Neutrophil (primary cell): Measurements from ENCODE around the gene WIPF3.
A peak's percentile ranks its signal among the peaks of the same experiment; 100 is the strongest.

ENCODE experiments used
- H3K27ac ChIP-seq: fragments of 200-600 bp; sonication (generic); 2 replicates; pipeline ENCODE4 v1.5.1; 2016; ENCODE audit warnings: mild to moderate bottlenecking, moderate library complexity
- H3K27me3 ChIP-seq: fragments of 200-600 bp; sonication (generic); 2 replicates; pipeline ENCODE4 v1.6.0; 2016; ENCODE audit warnings: mild to moderate bottlenecking
- H3K36me3 ChIP-seq: fragments of 200-600 bp; sonication (generic); 2 replicates; pipeline ENCODE4 v1.5.1; 2017
- H3K4me1 ChIP-seq, 2 experiments: fragments of 200-600 bp in 1 of 2; sonication (generic) in 1 of 2; 1 replicate in 1 of 2; 2 replicates in 1 of 2; pipeline versions ENCODE4 v1.5.1 to v1.6.1; 2013 to 2016; ENCODE audit warnings: low read depth in 1 of 2, low read length in 1 of 2, mild to moderate bottlenecking in 1 of 2, moderate library complexity in 1 of 2; ENCODE audit not compliant: control insufficient read depth in 1 of 2, insufficient read depth in 1 of 2
- H3K4me3 ChIP-seq, 2 experiments: fragments of 200-600 bp in 1 of 2; sonication (generic) in 1 of 2; 1 replicate in 1 of 2; 2 replicates in 1 of 2; pipeline ENCODE4 v1.5.1; 2013 to 2016; ENCODE audit warnings: low read depth in 1 of 2, low read length in 1 of 2, mild to moderate bottlenecking in 1 of 2, moderate library complexity in 1 of 2
- H3K9me3 ChIP-seq: fragments of 200-600 bp; sonication (generic); 2 replicates; pipeline ENCODE4 v1.5.1; 2016
- CTCF ChIP-seq: fragments of 200-600 bp; sonication (generic); IDR thresholded peaks from 2 replicates; pipeline ENCODE4 v1.5.1; 2016; ENCODE audit warnings: antibody characterized with exemption

WIPF3 gene

GRCh38 chr7:29953726-29954347, 147.5 kb downstream of the WIPF3 start:
- Histone ChIP-seq H3K4me1 (peaks cover 15 to 16% of the 10 kb centered on the region in 2 experiments), H3K9me3 (no peaks in the 10 kb centered on the region), H3K4me3 (no peak overlapping the region), H3K27me3 (no peaks in the 10 kb centered on the region), H3K27ac (no peak overlapping the region), H3K36me3 (no peaks in the 10 kb centered on the region)
- no peak for TF ChIP-seq CTCF

DNA sequence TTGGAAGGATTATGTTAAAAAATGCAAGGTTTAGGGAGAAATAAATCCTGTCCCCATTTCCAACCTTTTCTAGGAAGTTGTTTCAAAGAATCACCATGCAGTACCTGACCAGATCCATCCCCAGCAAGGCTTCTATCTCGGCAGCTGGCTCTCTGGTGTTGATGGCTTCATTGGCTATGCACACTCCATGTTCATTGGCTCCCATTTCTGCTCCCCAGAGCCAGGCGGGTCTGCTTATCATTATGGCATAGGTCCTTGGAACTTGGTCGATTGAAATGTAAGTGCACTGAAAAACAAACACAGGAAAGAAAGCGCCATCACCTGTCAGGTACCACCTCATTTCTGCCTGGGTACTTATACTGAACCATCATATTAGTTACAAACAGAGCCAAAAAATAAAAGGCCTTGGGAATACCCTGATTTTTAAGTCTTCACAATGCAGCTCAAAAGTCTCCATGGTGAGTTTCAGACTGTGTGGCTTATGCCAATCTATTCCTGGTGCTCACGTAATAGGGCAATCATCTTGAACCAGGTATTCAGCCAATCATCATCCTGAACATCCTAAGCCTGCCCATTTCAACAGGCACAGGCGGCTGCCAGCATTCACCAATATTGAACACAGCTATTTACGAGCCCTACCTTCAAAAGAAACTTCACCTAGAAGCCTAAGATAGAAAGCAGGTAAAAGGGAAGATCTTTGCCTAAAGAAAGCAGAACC, 148.9 kb downstream of the WIPF3 start:
- TF ChIP-seq CTCF, result no peak
- Histone ChIP-seq H3K9me3 (no peaks in the 10 kb centered on the region), H3K36me3 (no peaks in the 10 kb centered on the region), H3K4me1 (peaks cover 15 to 16% of the 10 kb centered on the region in 2 experiments), H3K27me3 (no peaks in the 10 kb centered on the region), H3K27ac (no peak overlapping the region), H3K4me3 (no peak overlapping the region)

GRCh38 chr7:29955799-29956486, 149.6 kb downstream of the WIPF3 start:
- Histone ChIP-seq H3K4me1 (peaks cover 15 to 16% of the 10 kb centered on the region in 2 experiments), H3K9me3 (no peaks in the 10 kb centered on the region), H3K27ac (peak overlapping the region; percentile 57), H3K36me3 (no peaks in the 10 kb centered on the region), H3K4me3 (no peak overlapping the region), H3K27me3 (no peaks in the 10 kb centered on the region)
- TF ChIP-seq CTCF, result peak; percentile 18

GRCh38 chr7:29956487-29956836, 150.2 kb downstream of the WIPF3 start:
- no peaks in the 10 kb centered on the region for H3K9me3 ChIP-seq
- H3K4me3 ChIP-seq, result no peak overlapping the region
- no peak for TF ChIP-seq CTCF
- peak overlapping the region; percentile 57 for H3K27ac ChIP-seq
- H3K27me3 ChIP-seq, result no peaks in the 10 kb centered on the region
- H3K36me3 ChIP-seq, result no peaks in the 10 kb centered on the region
- peaks cover 15 to 16% of the 10 kb centered on the region in 2 experiments for H3K4me1 ChIP-seq

DNA sequence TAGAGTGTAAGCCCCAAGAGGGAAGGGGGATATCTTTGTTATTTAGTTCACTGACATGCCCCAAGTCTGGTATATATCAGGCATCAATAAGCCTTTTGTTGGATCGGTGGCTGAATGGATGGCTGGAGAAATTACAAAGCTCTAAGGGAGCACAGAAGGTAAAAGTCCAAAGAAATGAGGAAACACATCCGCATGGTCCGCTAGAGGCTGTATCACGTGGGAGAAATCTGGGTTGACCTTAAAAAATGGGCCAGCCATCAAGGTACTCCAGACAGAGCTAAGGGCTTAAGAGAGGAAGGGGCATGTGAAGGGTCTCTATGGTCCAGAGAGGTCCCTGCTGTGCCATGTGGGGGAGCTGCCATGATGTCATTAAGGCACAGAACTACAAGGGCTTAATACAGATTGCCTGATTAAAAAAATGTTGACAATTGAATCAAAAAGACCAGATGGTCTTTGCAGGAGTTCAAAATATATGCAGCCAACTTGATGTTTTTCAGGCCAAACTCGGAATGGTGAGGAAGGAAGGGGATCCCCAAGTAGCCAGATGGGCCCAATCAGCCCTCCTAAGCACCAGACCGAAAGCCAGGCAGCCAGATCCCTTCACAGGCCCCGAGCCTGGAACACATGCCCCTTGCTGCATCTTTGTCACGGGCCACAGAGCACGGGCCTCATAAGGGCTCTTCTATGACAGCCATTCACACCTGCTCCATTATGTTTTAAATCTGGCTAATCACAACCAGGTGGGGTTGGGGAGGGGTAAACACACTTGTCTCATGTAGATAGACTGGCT, 151.4 kb downstream of the WIPF3 start:
- TF ChIP-seq CTCF, result no peak
- Histone ChIP-seq H3K36me3 (no peaks in the 10 kb centered on the region), H3K27ac (no peak overlapping the region)

More for the DNA sequence above, 151.4 kb downstream of the WIPF3 start:
- no peaks in the 10 kb centered on the region for H3K9me3 ChIP-seq
- peaks cover 15 to 16% of the 10 kb centered on the region in 2 experiments for H3K4me1 ChIP-seq
- no peaks in the 10 kb centered on the region for H3K27me3 ChIP-seq
- H3K4me3 ChIP-seq, result no peak overlapping the region
